Glutamatergic neuron (in vitro differentiated cells): ENCODE results near the gene MBD3L1. TPM values are rescaled to one million over a fixed set of nuclear protein-coding genes. Genes with fewer than 3 reads are reported as not detected.

Experiments
- DNase-seq: peaks from one replicate; pipeline ENCODE4 v3.0.0; 2022
- H3K27ac Mint-ChIP-seq: one replicate; pipeline ENCODE4 v1.8.0; 2020; ENCODE audit warnings: mild to moderate bottlenecking, mixed read lengths, inconsistent platforms; ENCODE audit not compliant: unreplicated experiment
- H3K27me3 Mint-ChIP-seq: one replicate; pipeline ENCODE4 v1.8.0; 2020; ENCODE audit warnings: mild to moderate bottlenecking, moderate library complexity, mixed read lengths, inconsistent platforms; ENCODE audit not compliant: unreplicated experiment
- H3K36me3 Mint-ChIP-seq: one replicate; pipeline ENCODE4 v1.8.0; 2020; ENCODE audit warnings: mild to moderate bottlenecking, mixed read lengths, inconsistent platforms; ENCODE audit not compliant: unreplicated experiment
- H3K4me1 Mint-ChIP-seq: one replicate; pipeline ENCODE4 v1.8.0; 2020; ENCODE audit warnings: mild to moderate bottlenecking, low read depth, mixed read lengths, inconsistent platforms; ENCODE audit not compliant: unreplicated experiment
- H3K4me3 Mint-ChIP-seq: one replicate; pipeline ENCODE4 v1.8.0; 2020; ENCODE audit warnings: mild to moderate bottlenecking, mixed read lengths, inconsistent platforms; ENCODE audit not compliant: unreplicated experiment
- H3K9me3 Mint-ChIP-seq: one replicate; pipeline ENCODE4 v1.8.0; 2020; ENCODE audit warnings: mild to moderate bottlenecking, moderate library complexity, mixed read lengths, inconsistent platforms; ENCODE audit not compliant: unreplicated experiment
- total RNA-seq: library from RNA; stranded (reverse); fragmentation: NEBNext Ultra II Directional; extraction: Animal tissue kit (Norgen Biotek cat#: 25700); gene quantifications from one replicate; pipeline ENCODE4 v1.2.1, GENCODE V29; 2021; ENCODE audit not compliant: unreplicated experiment
- TF ChIP-seq, protein P1 (sequence below): fragments of 200-600 bp; sonication (generic); IDR thresholded peaks from one replicate; pipeline ENCODE4 v1.5.0; 2021; ENCODE audit not compliant: partially characterized antibody, unreplicated experiment

Gene MBD3L1
- total RNA-seq, 1 donor from 2014 or later, result not detected

GRCh38 chr19:8866344-8866743 lies 34.2 kb downstream of the MBD3L1 start:
- no peak for DNase-seq
- Mint-ChIP-seq H3K36me3 (no peaks in the 10 kb centered on the region), H3K4me1 (no peaks in the 10 kb centered on the region), H3K4me3 (no peak overlapping the region), H3K27me3 (peaks cover 2% of the 10 kb centered on the region), H3K27ac (no peak overlapping the region), H3K9me3 (peaks cover 5% of the 10 kb centered on the region)
- TF ChIP-seq, protein P1, sequence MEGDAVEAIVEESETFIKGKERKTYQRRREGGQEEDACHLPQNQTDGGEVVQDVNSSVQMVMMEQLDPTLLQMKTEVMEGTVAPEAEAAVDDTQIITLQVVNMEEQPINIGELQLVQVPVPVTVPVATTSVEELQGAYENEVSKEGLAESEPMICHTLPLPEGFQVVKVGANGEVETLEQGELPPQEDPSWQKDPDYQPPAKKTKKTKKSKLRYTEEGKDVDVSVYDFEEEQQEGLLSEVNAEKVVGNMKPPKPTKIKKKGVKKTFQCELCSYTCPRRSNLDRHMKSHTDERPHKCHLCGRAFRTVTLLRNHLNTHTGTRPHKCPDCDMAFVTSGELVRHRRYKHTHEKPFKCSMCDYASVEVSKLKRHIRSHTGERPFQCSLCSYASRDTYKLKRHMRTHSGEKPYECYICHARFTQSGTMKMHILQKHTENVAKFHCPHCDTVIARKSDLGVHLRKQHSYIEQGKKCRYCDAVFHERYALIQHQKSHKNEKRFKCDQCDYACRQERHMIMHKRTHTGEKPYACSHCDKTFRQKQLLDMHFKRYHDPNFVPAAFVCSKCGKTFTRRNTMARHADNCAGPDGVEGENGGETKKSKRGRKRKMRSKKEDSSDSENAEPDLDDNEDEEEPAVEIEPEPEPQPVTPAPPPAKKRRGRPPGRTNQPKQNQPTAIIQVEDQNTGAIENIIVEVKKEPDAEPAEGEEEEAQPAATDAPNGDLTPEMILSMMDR, result no peak

GRCh38 chr19:8877854-8878705 lies 45.9 kb downstream of the MBD3L1 start:
- peaks cover 4% of the 10 kb centered on the region for H3K27me3 Mint-ChIP-seq
- DNase-seq, result no peak
- H3K9me3 Mint-ChIP-seq, result peaks cover 20% of the 10 kb centered on the region
- H3K4me1 Mint-ChIP-seq, result no peaks in the 10 kb centered on the region
- TF ChIP-seq, protein P1, result no peak
- peaks cover 14% of the 10 kb centered on the region for H3K36me3 Mint-ChIP-seq
- no peak overlapping the region for H3K27ac Mint-ChIP-seq
- H3K4me3 Mint-ChIP-seq, result no peak overlapping the region

DNA sequence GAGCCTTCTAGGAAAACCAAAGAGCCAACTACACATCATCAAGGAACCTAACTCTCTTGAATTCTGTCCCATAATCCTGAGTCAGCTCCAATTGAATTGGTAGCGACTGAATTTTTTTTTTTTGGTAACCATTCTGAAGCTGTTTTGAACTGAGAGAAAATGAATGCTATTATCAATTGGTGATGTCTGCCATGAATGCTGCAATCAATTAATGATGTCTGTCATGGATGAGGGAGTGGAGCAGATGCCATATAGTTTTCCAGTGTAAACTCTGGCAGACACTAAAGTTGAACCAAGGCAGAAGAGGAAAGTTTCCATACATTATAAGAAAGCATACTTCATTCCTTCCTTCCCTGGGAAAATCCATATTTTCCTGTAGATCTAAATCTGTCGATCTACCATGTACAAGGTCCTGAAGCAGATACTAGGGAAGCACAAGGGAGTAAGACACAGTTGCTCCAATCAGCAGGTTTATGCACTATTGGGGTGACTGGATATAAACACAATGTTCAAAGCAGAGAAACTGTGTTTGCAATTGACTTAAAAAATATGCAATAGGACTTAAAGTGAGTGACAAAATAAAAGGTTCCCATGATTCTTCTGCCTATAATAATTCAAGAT lies 48.8 kb downstream of the MBD3L1 start:
- Mint-ChIP-seq H3K27me3 (peaks cover 4% of the 10 kb centered on the region), H3K4me3 (no peak overlapping the region), H3K9me3 (peaks cover 21% of the 10 kb centered on the region), H3K36me3 (peaks cover 12% of the 10 kb centered on the region), H3K27ac (no peak overlapping the region), H3K4me1 (no peaks in the 10 kb centered on the region)
- TF ChIP-seq, protein P1, result no peak
- no peak for DNase-seq

GRCh38 chr19:8881512-8881911 lies 49.3 kb downstream of the MBD3L1 start:
- no peak overlapping the region for H3K4me3 Mint-ChIP-seq
- peaks cover 12% of the 10 kb centered on the region for H3K36me3 Mint-ChIP-seq
- TF ChIP-seq, protein P1, result no peak
- no peak for DNase-seq
- peaks cover 4% of the 10 kb centered on the region for H3K27me3 Mint-ChIP-seq
- H3K27ac Mint-ChIP-seq, result no peak overlapping the region
- no peaks in the 10 kb centered on the region for H3K4me1 Mint-ChIP-seq
- H3K9me3 Mint-ChIP-seq, result peaks cover 21% of the 10 kb centered on the region

GRCh38 chr19:8884416-8884815 lies 52.2 kb downstream of the MBD3L1 start:
- H3K27me3 Mint-ChIP-seq, result peaks cover 2% of the 10 kb centered on the region
- DNase-seq, result no peak
- H3K9me3 Mint-ChIP-seq, result peaks cover 12% of the 10 kb centered on the region
- H3K4me3 Mint-ChIP-seq, result no peak overlapping the region
- H3K4me1 Mint-ChIP-seq, result no peaks in the 10 kb centered on the region
- H3K36me3 Mint-ChIP-seq, result no peaks in the 10 kb centered on the region
- H3K27ac Mint-ChIP-seq, result no peak overlapping the region
- TF ChIP-seq, protein P1, result no peak
